SIG-M5 treated with dmso at 0.1 percent for 504 hours (cell line): Measurements from ENCODE around the gene LRIG2.
"Not testable (repeated sequence)": the region's sequence is repeated elsewhere in the genome, so short reads cannot be mapped to it uniquely, and the experiment has no call there.

Experiments used
- DNase-seq: peaks from one replicate; lab custom pipeline; 2025; ENCODE audit not compliant: unreplicated experiment; lab: John Stamatoyannopoulos, UW

Gene LRIG2

DNA sequence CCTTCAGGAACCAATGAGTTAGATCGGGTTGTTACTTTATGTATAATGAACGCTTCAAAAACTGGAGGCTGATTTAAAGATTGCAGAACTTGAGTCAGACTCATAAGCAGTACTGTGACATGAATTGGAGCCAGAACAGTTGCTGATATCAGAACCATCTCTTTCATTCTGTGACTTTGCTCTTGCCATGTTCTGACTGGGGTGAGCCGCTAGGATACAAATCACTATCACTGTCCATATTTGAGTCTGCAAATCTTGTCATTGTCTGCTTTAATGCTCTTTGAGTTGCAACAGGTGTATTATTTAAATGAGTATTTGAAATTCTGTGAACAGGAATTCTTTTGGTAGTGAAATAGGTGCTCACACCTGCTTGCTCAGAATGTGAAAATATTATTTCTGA lies 52.5 kb downstream of the LRIG2 start:
- DNase-seq: no peak

DNA sequence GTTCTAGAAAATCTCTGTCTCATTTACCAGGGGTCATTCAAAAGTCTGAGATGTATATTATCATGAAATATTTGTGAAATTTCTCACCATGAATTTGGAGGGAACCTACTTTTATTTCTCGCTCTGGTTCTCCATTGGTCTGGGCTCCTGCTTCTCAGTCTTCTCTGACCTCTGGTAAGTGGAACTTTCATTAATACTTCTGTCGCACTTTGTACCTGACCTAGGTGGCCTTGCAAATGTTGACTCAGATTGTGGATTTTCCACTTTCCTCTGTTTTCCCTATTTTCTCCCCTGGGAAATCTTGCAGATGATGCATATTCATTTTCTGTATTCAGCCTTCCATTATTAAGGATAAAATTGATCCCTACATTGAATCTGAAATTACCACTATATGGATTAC lies 53.2 kb downstream of the LRIG2 start:
- DNase-seq: no peak

DNA sequence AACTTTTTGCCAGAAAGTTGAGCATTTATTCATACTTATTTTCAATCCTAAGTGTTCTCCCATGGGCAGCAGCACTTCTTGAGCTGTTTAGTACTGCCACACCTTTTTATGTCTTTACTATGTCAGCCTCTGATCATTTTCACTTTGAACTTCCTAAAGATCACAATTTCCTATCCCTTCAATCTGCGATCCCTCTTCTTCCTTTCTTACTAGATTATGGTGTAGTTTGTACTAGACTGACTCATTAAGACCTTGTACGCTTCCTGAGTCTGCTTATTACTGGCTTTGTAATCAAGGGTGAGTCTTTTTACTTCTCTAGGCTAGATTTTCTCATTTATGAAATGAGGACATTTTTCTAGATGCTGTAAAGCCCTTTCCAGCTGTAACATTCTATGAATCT lies 55.1 kb downstream of the LRIG2 start:
- DNase-seq: no peak

DNA sequence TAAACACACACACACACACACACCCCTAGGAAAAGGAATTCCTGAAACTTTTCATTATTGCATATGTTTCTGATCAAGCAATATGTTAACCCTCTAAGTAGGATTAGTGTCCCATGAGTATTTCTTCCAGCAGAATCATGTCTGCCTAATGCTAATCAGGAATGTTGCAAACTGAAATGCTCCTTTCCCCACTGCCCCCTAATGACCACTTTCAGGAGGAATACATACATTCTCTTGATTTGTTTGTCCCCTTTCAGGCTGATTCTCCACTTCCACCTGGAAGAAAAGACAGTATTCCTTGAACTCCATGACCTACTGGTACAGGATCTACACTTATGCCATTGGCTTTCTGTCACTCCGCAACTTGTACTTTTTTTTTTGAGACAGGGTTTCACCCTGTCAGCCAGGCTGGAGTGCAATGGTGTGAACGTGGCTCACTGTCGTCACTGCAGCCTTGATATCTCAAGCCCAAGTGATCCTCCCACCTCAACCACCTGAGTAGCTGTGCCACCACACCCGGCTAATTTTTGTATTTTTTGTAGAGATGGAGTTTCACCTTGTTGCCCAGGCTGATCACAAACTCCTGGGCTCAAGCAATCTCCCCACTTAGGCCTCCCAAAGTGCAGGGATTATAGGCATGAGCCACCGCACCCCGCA lies 56.7 kb downstream of the LRIG2 start:
- no peak for DNase-seq

DNA sequence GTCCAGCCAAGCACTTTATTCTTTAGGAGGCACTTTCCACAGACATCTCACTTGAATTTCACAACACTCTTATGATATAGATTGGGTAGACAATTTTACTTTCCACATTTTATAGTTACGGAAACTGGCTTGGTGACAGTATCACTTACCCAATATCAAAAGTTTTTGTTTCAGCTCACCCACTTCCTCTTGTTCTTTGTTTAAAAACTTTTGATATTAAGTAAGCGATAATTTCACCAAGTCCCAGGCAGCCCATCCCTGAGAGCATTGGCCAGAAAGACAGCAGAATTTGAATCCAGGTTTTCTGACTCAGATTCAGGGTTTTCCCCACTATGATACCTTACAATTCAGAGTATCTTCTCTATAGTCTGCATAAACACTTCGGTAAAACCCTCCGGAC lies 60.0 kb downstream of the LRIG2 start:
- peak; percentile 39 for DNase-seq

DNA sequence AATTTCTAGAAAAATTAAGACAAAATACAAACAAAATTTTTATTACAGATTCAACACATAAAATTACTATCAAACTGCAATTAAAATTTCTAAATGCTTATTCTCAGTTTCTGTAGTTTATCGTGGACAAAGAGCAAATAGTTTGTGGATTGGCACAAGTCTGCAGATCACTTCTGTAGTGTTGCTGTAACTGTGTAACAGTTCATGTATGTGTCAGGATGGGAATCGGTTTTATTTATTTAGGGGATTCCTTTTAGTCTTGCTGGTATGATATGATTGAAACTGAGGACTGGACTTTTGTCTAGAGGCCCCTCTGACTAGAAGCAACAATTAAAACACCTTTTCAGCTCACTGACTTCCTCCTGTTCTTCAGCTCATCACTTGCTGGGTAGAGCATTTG lies 60.8 kb downstream of the LRIG2 start:
- DNase-seq: no peak

DNA sequence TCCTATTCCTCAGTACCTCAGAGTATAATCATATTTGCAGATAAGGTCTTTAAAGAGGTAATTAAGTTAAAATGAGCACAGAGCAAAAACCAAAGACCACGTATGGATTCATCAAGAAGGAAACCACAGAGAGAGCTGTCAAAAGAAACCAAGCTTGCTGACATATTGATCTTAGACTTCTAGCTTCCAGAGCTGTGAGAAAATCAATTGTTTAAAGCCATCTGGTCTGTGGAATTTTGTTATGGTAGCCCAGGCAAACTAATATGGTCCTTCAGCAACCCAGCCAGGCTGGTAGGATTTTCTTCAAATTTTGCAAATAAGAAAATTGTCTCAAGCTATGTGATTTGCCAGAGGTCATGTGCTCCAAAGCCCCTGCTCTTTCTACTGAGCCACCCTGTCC lies 62.5 kb downstream of the LRIG2 start:
- DNase-seq: no peak

DNA sequence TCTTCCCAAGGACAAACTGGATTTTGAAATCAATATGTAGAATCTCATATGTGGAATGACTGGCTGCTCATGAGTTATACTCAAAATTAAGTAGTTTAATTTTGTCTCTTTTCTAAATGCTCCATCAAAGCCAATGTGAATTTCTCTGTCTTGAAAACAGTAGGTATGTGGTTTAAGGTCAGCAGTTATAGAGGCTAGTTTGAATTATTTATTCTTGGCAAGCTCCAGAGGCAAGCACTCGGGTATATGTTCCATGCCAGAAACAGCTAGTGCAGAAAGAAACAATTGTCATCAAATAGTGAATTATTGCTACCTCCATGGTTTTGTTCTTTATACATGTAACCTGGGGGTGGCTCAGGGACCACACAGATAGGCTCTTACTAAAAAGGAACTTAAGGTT lies 63.5 kb downstream of the LRIG2 start:
- no peak for DNase-seq

DNA sequence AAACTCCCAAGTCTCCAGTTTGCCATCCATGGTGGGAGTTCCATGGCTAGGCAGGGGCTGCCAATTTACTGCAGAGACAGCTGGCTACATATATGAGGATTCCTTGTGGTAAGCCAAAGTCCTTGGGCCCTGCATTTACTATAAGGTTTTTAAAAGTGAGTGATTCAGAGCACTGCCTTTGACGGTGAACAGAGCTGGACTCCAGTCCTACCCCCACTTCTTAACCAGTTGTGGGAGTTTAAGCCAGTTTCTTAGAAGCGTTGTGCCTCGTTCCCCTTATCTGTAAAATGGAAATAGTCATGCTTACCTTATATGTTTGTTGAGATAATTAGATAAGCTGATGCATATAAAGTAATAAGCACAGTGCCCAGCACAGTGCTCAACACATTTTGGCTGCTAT lies 64.6 kb downstream of the LRIG2 start:
- no peak for DNase-seq

DNA sequence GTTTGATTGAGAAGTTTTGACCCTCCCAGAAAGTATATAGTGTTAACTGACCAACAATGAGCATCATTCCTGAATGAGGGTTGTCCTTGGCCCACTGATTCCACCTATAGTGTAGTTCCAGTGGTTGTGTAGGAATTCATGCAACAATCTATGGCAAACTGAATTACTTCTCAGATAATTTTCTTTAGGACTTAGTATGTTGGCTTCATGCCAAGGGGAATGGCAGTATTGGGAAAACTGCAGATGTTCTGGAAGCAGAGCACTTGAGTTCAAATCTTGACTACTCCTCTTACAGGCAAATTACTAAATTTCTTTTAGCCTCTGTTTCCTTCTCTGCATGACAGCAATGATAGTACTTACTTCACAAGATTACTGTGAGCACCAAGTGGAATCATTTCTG lies 65.8 kb downstream of the LRIG2 start:
- DNase-seq: no peak

DNA sequence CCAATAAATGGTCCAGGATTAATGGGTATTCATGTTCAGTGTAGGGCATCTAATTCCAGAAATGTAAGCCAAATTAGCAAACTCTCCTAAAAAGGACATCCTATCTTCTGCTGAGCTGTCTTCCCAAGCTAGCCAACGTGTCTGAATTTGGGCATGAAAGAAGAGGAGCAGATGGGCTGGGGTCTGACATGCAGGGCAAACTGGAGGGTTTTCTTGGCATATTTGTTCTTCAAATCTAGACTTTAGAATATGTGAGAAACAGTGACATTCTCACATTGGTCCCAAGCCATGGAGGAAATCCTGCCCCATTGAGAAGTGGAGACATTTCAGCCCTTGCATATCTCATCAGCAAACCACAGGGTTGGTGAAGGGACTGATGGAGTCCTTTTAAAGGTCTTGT lies 67.2 kb downstream of the LRIG2 start:
- DNase-seq: no peak

DNA sequence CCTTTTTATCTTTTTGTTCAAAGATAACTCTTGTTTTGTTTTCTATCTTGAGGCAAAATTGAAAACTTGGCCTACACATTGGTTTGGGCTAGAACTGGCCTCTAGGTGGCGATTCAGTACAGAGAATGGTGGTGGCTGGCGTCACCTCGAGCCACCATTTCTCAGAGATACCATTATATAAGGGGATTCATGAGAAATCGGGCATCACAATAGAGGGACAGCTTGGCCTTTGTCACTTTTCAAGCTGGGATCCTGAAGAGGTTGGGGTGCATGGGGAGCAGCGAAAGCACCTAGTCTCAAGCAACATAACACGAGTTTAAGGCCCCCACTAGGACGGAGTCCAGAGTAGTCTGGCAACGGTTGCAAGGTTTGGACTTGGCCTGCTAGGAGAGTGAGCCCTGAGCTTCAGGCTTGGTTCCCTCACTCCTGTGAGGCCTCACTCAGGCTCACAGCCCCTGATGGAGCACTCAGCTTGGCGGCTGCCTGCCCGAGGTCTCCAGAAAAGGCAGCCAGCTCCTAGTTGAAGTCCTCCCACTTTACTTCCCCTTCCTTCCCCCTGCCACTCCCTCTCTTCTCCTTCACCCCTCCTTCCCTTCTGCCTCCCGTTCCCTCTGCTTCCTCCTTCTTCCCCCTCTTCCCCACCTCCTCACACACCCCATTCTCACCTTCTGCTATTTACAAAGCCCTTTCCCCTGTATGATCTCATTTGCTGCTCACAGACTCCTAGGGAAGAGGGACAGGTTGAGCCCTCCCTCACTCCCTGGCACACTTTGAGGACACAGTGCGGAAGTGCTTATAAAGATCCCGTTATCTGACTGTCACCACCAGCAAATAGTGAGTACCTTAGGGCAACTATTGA lies 67.8 kb downstream of the LRIG2 start:
- peak; percentile 37 for DNase-seq

DNA sequence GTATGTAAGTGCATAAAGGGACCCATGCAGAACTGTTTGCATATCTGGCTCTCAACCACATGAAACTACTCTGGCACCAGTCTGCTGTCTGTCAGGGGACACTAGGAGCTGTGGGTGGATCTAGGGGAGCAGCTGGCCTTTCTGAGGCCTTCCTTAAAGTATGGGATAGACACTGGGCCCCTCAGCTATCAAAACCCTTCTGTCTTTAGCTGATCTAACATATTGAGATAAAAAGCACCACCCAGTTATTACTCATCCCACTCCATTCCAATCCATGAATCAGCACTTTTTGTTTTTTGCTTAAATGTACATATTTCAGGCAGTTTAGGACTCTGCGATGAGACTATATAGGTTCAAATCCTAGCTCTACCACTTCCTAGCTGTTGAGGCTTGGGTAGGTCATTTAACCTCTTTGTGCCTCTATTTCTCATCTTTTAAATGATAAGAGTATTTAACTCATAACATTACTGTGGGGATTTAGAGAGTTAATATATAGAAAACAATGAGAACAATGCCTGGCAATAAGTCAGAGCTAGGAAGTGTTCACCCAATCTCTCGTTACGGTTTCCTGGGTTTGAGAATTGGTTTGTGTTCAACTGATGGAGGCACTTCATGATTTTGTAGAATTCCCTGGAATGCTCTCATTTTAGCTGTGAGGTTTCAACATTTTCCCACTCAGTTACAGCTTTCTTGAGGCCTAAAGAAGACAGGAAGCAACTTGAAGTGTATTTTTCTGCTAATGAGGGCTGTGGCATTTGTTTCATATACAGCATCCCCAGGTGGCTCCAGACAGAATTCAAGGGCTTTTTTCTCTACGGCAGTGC lies 68.9 kb downstream of the LRIG2 start:
- DNase-seq: no peak

DNA sequence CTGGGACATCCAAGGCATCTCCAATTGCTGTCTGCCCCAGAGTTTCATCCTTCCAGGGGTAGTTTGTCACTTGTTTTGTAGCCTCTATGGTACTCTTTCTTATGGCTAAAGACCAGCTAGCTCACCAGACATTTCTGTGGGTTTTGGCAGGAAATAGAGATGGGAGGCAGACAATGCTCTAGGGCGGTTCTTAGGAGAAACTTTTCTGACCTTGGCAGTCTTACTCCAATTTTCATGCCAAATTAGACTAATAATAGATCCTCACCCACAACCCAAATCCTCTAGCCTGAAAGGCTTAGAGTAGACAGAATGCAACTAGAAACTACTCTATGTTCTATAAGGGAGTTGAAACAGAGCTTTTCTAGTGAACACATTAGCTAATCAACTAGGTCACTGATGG lies 69.8 kb downstream of the LRIG2 start:
- DNase-seq: no peak

DNA sequence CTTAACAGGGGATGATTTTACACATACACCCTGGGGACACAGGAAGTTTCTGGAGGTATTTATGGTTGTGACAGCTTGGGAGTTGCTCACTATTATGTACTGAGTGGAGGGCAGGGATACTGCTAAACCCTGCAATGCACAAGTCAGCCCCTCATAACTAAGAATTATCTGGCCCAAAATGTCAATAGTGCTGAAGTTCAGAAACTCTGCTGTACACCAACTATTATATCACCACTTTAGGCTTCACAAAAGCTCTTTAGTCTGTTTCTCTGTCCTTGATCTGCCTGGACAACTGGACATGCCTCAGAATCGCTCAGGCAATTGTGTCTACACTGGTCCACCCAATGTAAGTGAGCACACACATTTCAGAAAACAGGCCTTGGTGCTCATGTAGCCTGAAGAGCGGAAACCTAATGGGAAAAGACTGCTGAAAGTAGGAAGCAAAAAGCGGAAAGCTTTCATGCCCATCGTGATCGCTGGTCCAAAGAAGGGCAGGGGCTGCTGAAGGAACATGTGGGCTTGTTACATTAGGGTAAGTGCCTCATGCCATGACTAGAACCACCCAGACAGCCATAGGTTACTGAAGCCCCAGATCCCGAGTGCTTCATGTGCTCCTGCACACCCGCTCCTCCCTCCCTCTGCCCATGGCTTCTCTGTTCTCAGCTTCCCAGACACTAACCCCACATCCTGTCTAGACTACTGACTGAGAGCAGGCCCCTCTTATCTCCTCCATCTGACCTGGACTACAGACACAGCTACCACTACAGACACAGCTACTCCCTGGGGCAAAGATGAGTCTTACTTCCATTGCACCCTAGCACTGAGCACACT lies 73.5 kb downstream of the LRIG2 start:
- DNase-seq: no peak

DNA sequence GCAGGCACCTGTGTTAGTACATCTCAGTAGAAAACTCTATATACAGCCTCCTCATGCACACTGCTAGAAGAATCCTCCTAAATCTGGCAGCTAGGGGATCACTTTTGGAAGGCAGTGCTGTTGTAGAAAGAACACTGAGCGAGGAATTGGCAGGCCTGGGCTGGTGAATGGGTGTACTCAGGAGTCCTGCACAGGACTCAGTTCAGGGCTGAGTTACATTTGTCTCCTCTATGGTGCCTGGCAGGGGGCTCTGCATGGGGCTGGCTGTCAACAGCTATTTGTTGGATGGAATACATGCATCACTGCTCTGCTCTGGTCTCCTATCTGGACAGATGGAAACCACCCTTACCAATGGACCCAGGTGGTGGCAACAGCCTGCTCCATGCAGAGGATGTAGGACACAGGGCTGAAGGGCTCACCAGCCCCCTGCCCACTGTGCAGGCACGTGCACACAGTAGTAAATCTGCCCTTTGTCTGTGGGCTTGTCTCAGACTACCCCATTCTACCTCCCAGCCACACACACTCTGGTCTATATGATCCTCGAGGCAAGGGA lies 74.2 kb downstream of the LRIG2 start:
- no peak for DNase-seq

DNA sequence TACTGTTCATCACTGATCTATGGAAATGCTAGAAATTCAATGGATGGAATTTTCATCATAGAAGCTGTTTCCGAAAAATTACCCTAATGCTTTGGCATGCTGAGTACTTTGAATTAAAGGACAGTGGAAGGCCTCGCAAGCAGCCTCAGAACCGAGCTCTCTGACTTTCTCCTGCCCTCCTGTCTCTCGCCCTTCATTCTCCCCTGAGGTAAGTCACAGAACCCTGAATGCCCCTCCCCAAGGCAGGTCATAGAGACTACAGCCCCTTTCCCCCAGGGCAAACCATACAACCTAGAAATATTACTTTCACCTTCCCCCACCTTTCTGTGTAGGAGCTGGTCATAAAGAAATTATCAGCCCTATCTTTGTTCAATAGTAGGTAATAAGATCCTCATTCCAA lies 74.8 kb downstream of the LRIG2 start:
- DNase-seq: no peak

DNA sequence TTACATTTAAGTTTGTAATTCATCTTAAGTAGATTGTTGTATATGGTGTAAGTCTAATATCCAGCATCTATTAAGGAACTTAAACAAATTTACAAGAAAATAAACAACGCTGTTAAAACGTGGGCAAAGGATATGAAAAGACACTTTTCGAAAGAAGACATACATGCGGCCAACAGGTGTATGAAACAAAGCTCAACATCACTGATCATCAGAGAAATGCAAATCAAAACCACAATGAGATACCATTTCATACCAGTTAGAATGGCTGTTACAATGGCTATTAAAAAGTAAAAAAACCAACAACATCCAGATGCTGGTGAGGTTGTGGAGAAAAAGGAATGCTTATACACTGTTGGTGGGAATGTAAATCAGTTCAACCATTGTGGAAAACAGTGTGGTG lies 77.5 kb downstream of the LRIG2 start:
- not testable (repeated sequence) for DNase-seq

DNA sequence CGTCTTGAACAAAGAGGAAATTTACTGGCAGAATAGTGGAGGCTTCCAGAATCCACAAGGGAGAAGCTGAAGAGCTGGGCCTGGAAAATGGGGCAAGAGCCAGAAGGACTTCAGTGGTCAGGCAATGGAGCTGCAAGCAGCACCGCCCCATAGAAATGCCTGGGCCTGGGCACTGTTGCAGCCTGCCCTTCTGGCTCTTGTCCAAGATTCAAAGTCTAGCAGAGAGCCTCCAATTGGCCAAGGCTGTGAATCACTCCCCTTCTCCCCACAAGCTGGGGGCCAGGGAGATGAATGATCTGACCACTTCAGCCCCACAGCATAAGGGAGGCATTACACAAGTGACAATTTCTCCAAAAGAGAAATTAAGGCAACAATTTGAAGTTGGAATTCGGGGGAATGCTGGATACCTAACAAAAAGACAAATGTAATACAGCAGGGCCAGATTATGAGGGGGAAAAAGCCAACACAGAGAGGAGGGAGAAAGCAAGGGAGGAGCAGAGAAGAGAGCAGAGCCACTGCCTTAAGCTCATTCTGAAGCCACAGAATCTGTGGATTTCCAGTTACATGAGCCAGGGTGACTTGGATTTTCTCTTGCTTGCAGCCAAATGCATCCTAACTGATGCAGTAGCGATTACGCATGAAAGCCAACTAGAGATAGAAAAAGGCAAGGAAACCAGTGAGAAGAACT lies 80.3 kb downstream of the LRIG2 start:
- no peak for DNase-seq

DNA sequence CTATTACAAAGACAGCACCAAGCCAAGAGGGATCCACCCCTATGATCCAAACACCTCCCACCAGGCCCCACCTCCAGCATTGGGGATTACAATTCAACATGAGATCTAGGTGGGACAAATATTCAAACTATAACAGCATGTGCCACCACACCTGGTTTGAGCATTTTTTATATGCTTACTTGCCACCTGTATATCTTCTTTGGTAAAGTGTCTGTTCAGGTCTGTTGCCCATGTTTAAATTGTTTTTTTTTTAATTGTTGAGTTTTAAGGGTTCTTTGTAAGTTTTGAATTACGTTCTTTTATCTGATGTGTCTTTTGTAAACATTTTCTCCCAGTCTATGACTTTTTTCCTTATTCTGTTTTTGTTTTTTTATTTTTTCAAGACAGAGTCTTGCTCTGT lies 83.4 kb downstream of the LRIG2 start:
- DNase-seq: no peak
